ENCODE results near the gene ETV6.

ETV6 gene

GRCh38 chr12:11801643-11802042 lies 152.2 kb downstream of the ETV6 start:
- no peak for DNase-seq (ENCODE audit: low spot score)

- no peak for DNase-seq (ENCODE audit: low spot score)
These were observed 154.7 kb downstream of the ETV6 start for GRCh38 chr12:11804130-11804529.

GRCh38 chr12:11805043-11805442 lies 155.6 kb downstream of the ETV6 start:
- no peak for DNase-seq (ENCODE audit: low spot score)

- DNase-seq (ENCODE audit: low spot score): no peak
These were observed 156.2 kb downstream of the ETV6 start for GRCh38 chr12:11805680-11806079.

- no peak for DNase-seq (ENCODE audit: low spot score)
These were observed 158.0 kb downstream of the ETV6 start for GRCh38 chr12:11807458-11807857.

- no peak for DNase-seq (ENCODE audit: low spot score)
These were observed 159.5 kb downstream of the ETV6 start for GRCh38 chr12:11808931-11809330.

GRCh38 chr12:11810206-11810545 lies 160.7 kb downstream of the ETV6 start:
- DNase-seq (ENCODE audit: low spot score): no peak

GRCh38 chr12:11811008-11811407 lies 161.5 kb downstream of the ETV6 start:
- no peak for DNase-seq (ENCODE audit: low spot score)

- DNase-seq (ENCODE audit: low spot score): no peak
These were observed 162.7 kb downstream of the ETV6 start for GRCh38 chr12:11812241-11812585.

- peak; percentile 29 for DNase-seq (ENCODE audit: low spot score)
These were observed 163.3 kb downstream of the ETV6 start for GRCh38 chr12:11812586-11813437.

- no peak for DNase-seq (ENCODE audit: low spot score)
These were observed 164.0 kb downstream of the ETV6 start for GRCh38 chr12:11813438-11813813.

GRCh38 chr12:11814374-11814773 lies 164.9 kb downstream of the ETV6 start:
- peak; percentile 84 for DNase-seq (ENCODE audit: low spot score)

GRCh38 chr12:11815397-11815796 lies 165.9 kb downstream of the ETV6 start:
- no peak for DNase-seq (ENCODE audit: low spot score)

GRCh38 chr12:11819643-11820042 lies 170.2 kb downstream of the ETV6 start:
- DNase-seq (ENCODE audit: low spot score): no peak

- no peak for DNase-seq (ENCODE audit: low spot score)
These were observed 171.0 kb downstream of the ETV6 start for GRCh38 chr12:11820476-11820875.

GRCh38 chr12:11821386-11822080 lies 172.1 kb downstream of the ETV6 start:
- DNase-seq (ENCODE audit: low spot score): no peak

- DNase-seq (ENCODE audit: low spot score): no peak
These were observed 172.8 kb downstream of the ETV6 start for GRCh38 chr12:11822081-11822834.

GRCh38 chr12:11823043-11823442 lies 173.6 kb downstream of the ETV6 start:
- DNase-seq (ENCODE audit: low spot score): peak; percentile 39

GRCh38 chr12:11823593-11823992 lies 174.1 kb downstream of the ETV6 start:
- DNase-seq (ENCODE audit: low spot score): no peak

GRCh38 chr12:11824069-11824468 lies 174.6 kb downstream of the ETV6 start:
- no peak for DNase-seq (ENCODE audit: low spot score)

- no peak for DNase-seq (ENCODE audit: low spot score)
These were observed 175.3 kb downstream of the ETV6 start for GRCh38 chr12:11824736-11825135.

GRCh38 chr12:11825278-11825677 lies 175.8 kb downstream of the ETV6 start:
- DNase-seq (ENCODE audit: low spot score): no peak

- DNase-seq (ENCODE audit: low spot score): no peak
These were observed 177.1 kb downstream of the ETV6 start for GRCh38 chr12:11826574-11826973.
